ENCODE data around the gene ZBTB16. TPM values are rescaled to one million over a fixed set of nuclear protein-coding genes. Genes with fewer than 3 reads are reported as not detected.

Gene ZBTB16
- total and polyA plus RNA-seq, 8 donors = 7.9 to 318 (median 55.3) TPM

- Histone ChIP-seq H3K9me3 (no peaks in the 10 kb centered on the region), H3K4me3 (no peak overlapping the region), H3K27me3 (peaks cover 0 to 31% (median 0%) of the 10 kb centered on the region in 3 donors), H3K27ac (no peak overlapping the region), H3K4me1 (no peaks in the 10 kb centered on the region), H3K36me3 (peaks cover 0 to 9% (median 0%) of the 10 kb centered on the region in 4 donors)
- no peak for DNase-seq
- TF ChIP-seq POLR2AphosphoS5 (IDR thresholded peaks at IDR 0.05) (no peak), EP300 (IDR thresholded peaks at IDR 0.05) (no peak), CTCF (IDR thresholded peaks at IDR 0.05) (no peak), POLR2A (IDR thresholded peaks at IDR 0.05) (no peak)
- intact Hi-C loops (cut with DNase I; ENCODE audit: low total_unique reads) = no loop called here
- 85 to 100% (median 86%) methylated on average over 3 of the region's 3 CpGs for WGBS, 5 donors
Measured at GRCh38 chr11:114273071-114273470, 213.6 kb downstream of the ZBTB16 start.

GRCh38 chr11:114273890-114274635 lies 214.6 kb downstream of the ZBTB16 start:
- Histone ChIP-seq H3K4me3 (no peak overlapping the region), H3K9me3 (no peaks in the 10 kb centered on the region), H3K27me3 (peaks cover 0 to 31% (median 0%) of the 10 kb centered on the region in 3 donors), H3K36me3 (peaks cover 0 to 9% (median 0%) of the 10 kb centered on the region in 4 donors), H3K27ac (no peak overlapping the region), H3K4me1 (no peaks in the 10 kb centered on the region)
- intact Hi-C loops (cut with DNase I; ENCODE audit: low total_unique reads) = no loop called here
- no peak for TF ChIP-seq EP300 (IDR thresholded peaks at IDR 0.05)
- no peak for TF ChIP-seq POLR2AphosphoS5 (IDR thresholded peaks at IDR 0.05)
- no peak for DNase-seq
- 68 to 80% (median 75%) methylated on average over 5 of the region's 5 CpGs for WGBS, 5 donors

GRCh38 chr11:114274637-114275036 lies 215.1 kb downstream of the ZBTB16 start:
- H3K4me3 ChIP-seq = no peak overlapping the region
- WGBS, 5 donors = 62 to 75% (median 68%) methylated on average over 3 of the region's 3 CpGs
- no peaks in the 10 kb centered on the region for H3K4me1 ChIP-seq
- intact Hi-C loops (cut with DNase I; ENCODE audit: low total_unique reads) = no loop called here
- H3K36me3 ChIP-seq = peaks cover 0 to 9% (median 0%) of the 10 kb centered on the region in 4 donors
- no peak for DNase-seq
- H3K27me3 ChIP-seq = peaks cover 0 to 31% (median 0%) of the 10 kb centered on the region in 3 donors
- no peak for TF ChIP-seq POLR2A (IDR thresholded peaks at IDR 0.05)
- no peak for TF ChIP-seq POLR2AphosphoS5 (IDR thresholded peaks at IDR 0.05)
- TF ChIP-seq CTCF (IDR thresholded peaks at IDR 0.05) = no peak
- TF ChIP-seq EP300 (IDR thresholded peaks at IDR 0.05) = no peak
- no peak overlapping the region for H3K27ac ChIP-seq
- H3K9me3 ChIP-seq = no peaks in the 10 kb centered on the region

GRCh38 chr11:114275280-114275679 lies 215.8 kb downstream of the ZBTB16 start:
- Histone ChIP-seq H3K27me3 (peaks cover 0 to 31% (median 0%) of the 10 kb centered on the region in 3 donors), H3K9me3 (no peaks in the 10 kb centered on the region), H3K27ac (no peak overlapping the region), H3K36me3 (peaks cover 0 to 7% (median 0%) of the 10 kb centered on the region in 4 donors), H3K4me3 (no peak overlapping the region), H3K4me1 (peaks cover under 1 to 6% (median 3%) of the 10 kb centered on the region in 4 donors)
- intact Hi-C loops (cut with DNase I; ENCODE audit: low total_unique reads) = no loop called here
- DNase-seq = peak in 1 of 2 donors; percentile 12
- WGBS, 5 donors = 56 to 78% (median 73%) methylated on average over 3 of the region's 3 CpGs
- no peak for TF ChIP-seq CTCF (IDR thresholded peaks at IDR 0.05)
- TF ChIP-seq POLR2A (IDR thresholded peaks at IDR 0.05) = no peak
- TF ChIP-seq EP300 (IDR thresholded peaks at IDR 0.05) = no peak
- TF ChIP-seq POLR2AphosphoS5 (IDR thresholded peaks at IDR 0.05) = no peak

- DNase-seq = no peak
- no peak for TF ChIP-seq POLR2AphosphoS5 (IDR thresholded peaks at IDR 0.05)
- TF ChIP-seq EP300 (IDR thresholded peaks at IDR 0.05) = no peak
- no peak for TF ChIP-seq POLR2A (IDR thresholded peaks at IDR 0.05)
- TF ChIP-seq CTCF (IDR thresholded peaks at IDR 0.05) = no peak
- Histone ChIP-seq H3K36me3 (no peaks in the 10 kb centered on the region), H3K4me1 (peaks cover 8 to 14% (median 11%) of the 10 kb centered on the region in 4 donors), H3K4me3 (no peak overlapping the region), H3K27me3 (peaks cover 0 to 31% (median 0%) of the 10 kb centered on the region in 3 donors), H3K9me3 (no peaks in the 10 kb centered on the region), H3K27ac (no peak overlapping the region)
- 55 to 68% (median 62%) methylated on average over 4 to 5 of the region's 5 CpGs for WGBS, 5 donors
- intact Hi-C loops (cut with DNase I; ENCODE audit: low total_unique reads) = no loop called here
Measured at GRCh38 chr11:114276077-114276476, 216.6 kb downstream of the ZBTB16 start.

Data from stomach (tissue), 9 donors.